Glomerular endothelial cell (primary cell): Measurements from ENCODE around the gene ZHX3. TPM values are rescaled to one million over a fixed set of nuclear protein-coding genes. Genes with fewer than 3 reads are reported as not detected.

Experiments
- DNase-seq: peaks from one replicate; pipeline ENCODE4 v3.0.0-alpha.2; 2011; ENCODE audit warnings: low read depth, low spot score; ENCODE audit errors: extremely low read depth
- total RNA-seq: library from RNA; depleted of rRNA; stranded (reverse); fragments of >200 nt; gene quantifications from 2 replicates; pipeline ENCODE4 v1.2.3, GENCODE V29; 2015

The ZHX3 gene
- total RNA-seq, 1 donor from 2014 or later: 16.9 TPM

GRCh38 chr20:41304424-41305079, 13.0 kb downstream of the ZHX3 start:
- DNase-seq: no peak

GRCh38 chr20:41304002-41304401, 13.5 kb downstream of the ZHX3 start:
- DNase-seq: no peak

- no peak for DNase-seq
Observed at GRCh38 chr20:41300886-41301285, 16.6 kb downstream of the ZHX3 start.

- no peak for DNase-seq
Observed at GRCh38 chr20:41300383-41300782, 17.1 kb downstream of the ZHX3 start.

- no peak for DNase-seq
Observed at GRCh38 chr20:41299899-41300298, 17.6 kb downstream of the ZHX3 start.

- no peak for DNase-seq
Observed at GRCh38 chr20:41293269-41294037, 24.1 kb downstream of the ZHX3 start.

- DNase-seq: no peak
Observed at GRCh38 chr20:41290804-41291389, 26.6 kb downstream of the ZHX3 start.

- DNase-seq: no peak
Observed at GRCh38 chr20:41287327-41287726, 30.2 kb downstream of the ZHX3 start.

GRCh38 chr20:41286240-41286851, 31.2 kb downstream of the ZHX3 start:
- DNase-seq: no peak

- DNase-seq: no peak
Observed at GRCh38 chr20:41279546-41280225, 37.8 kb downstream of the ZHX3 start.

GRCh38 chr20:41278936-41279335, 38.6 kb downstream of the ZHX3 start:
- DNase-seq: no peak

- no peak for DNase-seq
Observed at GRCh38 chr20:41277049-41277448, 40.5 kb downstream of the ZHX3 start.

GRCh38 chr20:41276317-41276751, 41.2 kb downstream of the ZHX3 start:
- no peak for DNase-seq

- no peak for DNase-seq
Observed at GRCh38 chr20:41275301-41275731, 42.2 kb downstream of the ZHX3 start.

- DNase-seq: no peak
Observed at GRCh38 chr20:41274152-41274551, 43.4 kb downstream of the ZHX3 start.

- no peak for DNase-seq
Observed at GRCh38 chr20:41273445-41273844, 44.1 kb downstream of the ZHX3 start.

GRCh38 chr20:41272339-41272738, 45.2 kb downstream of the ZHX3 start:
- DNase-seq: no peak

- no peak for DNase-seq
Observed at GRCh38 chr20:41268917-41269652, 48.4 kb downstream of the ZHX3 start.

GRCh38 chr20:41268402-41268801, 49.1 kb downstream of the ZHX3 start:
- no peak for DNase-seq

- no peak for DNase-seq
Observed at GRCh38 chr20:41265938-41266337, 51.6 kb downstream of the ZHX3 start.
